GM12801 (cell line): Measurements from ENCODE around the gene TOR1AIP2.

Experiments
- CTCF ChIP-seq: IDR thresholded peaks from one replicate; pipeline ENCODE4 v1.5.1; 2011; ENCODE audit warnings: control low read depth; ENCODE audit not compliant: insufficient read length; ENCODE audit errors: extremely low read depth

The TOR1AIP2 gene

GRCh38 chr1:179807691-179808485 lies 69.7 kb downstream of the TOR1AIP2 start:
- TF ChIP-seq CTCF: no peak

GRCh38 chr1:179807291-179807690 lies 70.3 kb downstream of the TOR1AIP2 start:
- TF ChIP-seq CTCF: no peak

- TF ChIP-seq CTCF: no peak
Measured at GRCh38 chr1:179806333-179806732, 71.3 kb downstream of the TOR1AIP2 start.

- TF ChIP-seq CTCF: no peak
Measured at GRCh38 chr1:179805291-179806195, 72.1 kb downstream of the TOR1AIP2 start.

GRCh38 chr1:179803918-179804317 lies 73.7 kb downstream of the TOR1AIP2 start:
- no peak for TF ChIP-seq CTCF

- TF ChIP-seq CTCF: no peak
Measured at GRCh38 chr1:179803104-179803503, 74.5 kb downstream of the TOR1AIP2 start.

GRCh38 chr1:179800481-179800880 lies 77.1 kb downstream of the TOR1AIP2 start:
- no peak for TF ChIP-seq CTCF
